ENCODE measurements around the gene CERS4.
"Not testable (repeated sequence)": the region's sequence is repeated elsewhere in the genome, so short reads cannot be mapped to it uniquely, and the experiment has no call there.

The CERS4 gene

GRCh38 chr19:8208922-8209461 lies at the start of gene CERS4:
TSS of gene CERS4 (plus strand) at chr19:8209370. CDS start at chr19:8251077, 41,707 bp downstream.
- DNase-seq = peak; percentile 68 to 69

GRCh38 chr19:8161135-8161646 lies 48.0 kb upstream of the CERS4 start:
- DNase-seq = no peak

GRCh38 chr19:8163759-8164158 lies 45.4 kb upstream of the CERS4 start:
- DNase-seq = no peak

GRCh38 chr19:8167985-8168384 lies 41.2 kb upstream of the CERS4 start:
- DNase-seq = no peak

- no peak for DNase-seq
These were observed 40.6 kb upstream of the CERS4 start for GRCh38 chr19:8168537-8168936.

- DNase-seq = no peak
These were observed 34.5 kb upstream of the CERS4 start for GRCh38 chr19:8174706-8175105.

GRCh38 chr19:8180018-8180417 lies 29.2 kb upstream of the CERS4 start:
- no peak for DNase-seq

- DNase-seq = no peak
These were observed 24.9 kb upstream of the CERS4 start for GRCh38 chr19:8184274-8184673.

- DNase-seq = no peak
These were observed 23.7 kb upstream of the CERS4 start for GRCh38 chr19:8185343-8186068.

GRCh38 chr19:8192221-8192820 lies 16.8 kb upstream of the CERS4 start:
- DNase-seq = no peak

- DNase-seq = peak in 1 of 2 experiments; percentile 11
These were observed 14.5 kb upstream of the CERS4 start for GRCh38 chr19:8194528-8195267.

GRCh38 chr19:8196271-8196927 lies 12.8 kb upstream of the CERS4 start:
- no peak for DNase-seq

GRCh38 chr19:8203288-8204120 lies 5.7 kb upstream of the CERS4 start:
- not testable (repeated sequence) for DNase-seq

- DNase-seq = no peak
These were observed 4.2 kb upstream of the CERS4 start for GRCh38 chr19:8204961-8205360.

GRCh38 chr19:8206147-8207087 lies 2.8 kb upstream of the CERS4 start:
- no peak for DNase-seq

- not testable (repeated sequence) for DNase-seq
These were observed 1.8 kb upstream of the CERS4 start for GRCh38 chr19:8207326-8207725.

- no peak for DNase-seq
These were observed 850 bp upstream of the CERS4 start for GRCh38 chr19:8208119-8208921.

- DNase-seq = peak; percentile 65 to 70
These were observed 550 bp downstream of the CERS4 start for GRCh38 chr19:8209462-8210378.
